HFF-Myc (cell line): ENCODE measurements around the gene TMEM107.
A peak's percentile ranks its signal among the peaks of the same experiment; 100 is the strongest.

ENCODE experiments used
- DNase-seq: peaks from one replicate; pipeline ENCODE4 v3.0.0-alpha.2; 2011; ENCODE audit warnings: low read depth; ENCODE audit errors: extremely low read depth
- H3K4me3 ChIP-seq: replicated peaks from 2 replicates; pipeline ENCODE4 v1.5.1; 2011; ENCODE audit warnings: low read depth, mild to moderate bottlenecking, control low read depth, low read length
- CTCF ChIP-seq: IDR thresholded peaks from 2 replicates; pipeline ENCODE4 v1.5.1; 2012; ENCODE audit warnings: mild to moderate bottlenecking, low read depth, low read length, control low read depth; ENCODE audit errors: missing control alignments

The TMEM107 gene

GRCh38 chr17:8137645-8138373 lies 38.4 kb downstream of the TMEM107 start:
- no peak for TF ChIP-seq CTCF
- no peak for DNase-seq
- peak overlapping the region; percentile 45 for H3K4me3 ChIP-seq

- no peak for DNase-seq
These were observed 42.2 kb downstream of the TMEM107 start for GRCh38 chr17:8133941-8134340.

GRCh38 chr17:8133399-8133798 lies 42.8 kb downstream of the TMEM107 start:
- TF ChIP-seq CTCF = no peak
- no peak for DNase-seq
- H3K4me3 ChIP-seq = no peak overlapping the region

More at GRCh38 chr17:8133941-8134340, 42.2 kb downstream of the TMEM107 start:
- TF ChIP-seq CTCF = no peak
- H3K4me3 ChIP-seq = no peak overlapping the region

GRCh38 chr17:8131844-8132441 lies 44.2 kb downstream of the TMEM107 start:
- H3K4me3 ChIP-seq = no peak overlapping the region
- DNase-seq = no peak
- no peak for TF ChIP-seq CTCF

GRCh38 chr17:8128125-8128784 lies 47.9 kb downstream of the TMEM107 start:
- no peak for DNase-seq
- H3K4me3 ChIP-seq = no peak overlapping the region

GRCh38 chr17:8126491-8127066 lies 49.6 kb downstream of the TMEM107 start:
- peak overlapping the region; percentile 60 for H3K4me3 ChIP-seq
- no peak for TF ChIP-seq CTCF
- DNase-seq = no peak

More at GRCh38 chr17:8128125-8128784, 47.9 kb downstream of the TMEM107 start:
- TF ChIP-seq CTCF = no peak
